HepG2 (cell line): ENCODE data around the gene OPRL1. TPM values are rescaled to one million over a fixed set of nuclear protein-coding genes. Genes with fewer than 3 reads are reported as not detected.

Experiments used
- FOSL1 ChIP-seq: sonication (generic); formaldehyde crosslinking; IDR thresholded peaks from 2 replicates; pipeline ENCODE4 v1.9.0; 2021; ENCODE audit warnings: missing genetic modification reagents, borderline replicate concordance
- GATA4 ChIP-seq: sonication (generic); IDR thresholded peaks from 2 replicates; pipeline ENCODE4 v1.6.1; 2016; ENCODE audit warnings: antibody characterized with exemption, low read depth, borderline replicate concordance
- KDM5B ChIP-seq: sonication (generic); formaldehyde crosslinking; IDR thresholded peaks from 2 replicates; pipeline ENCODE4 v1.4.0; 2020; ENCODE audit warnings: missing genetic modification reagents, mild to moderate bottlenecking, borderline replicate concordance
- MED8 ChIP-seq: sonication (generic); formaldehyde crosslinking; IDR thresholded peaks from 2 replicates; pipeline ENCODE4 v1.8.1; 2023; ENCODE audit warnings: mild to moderate bottlenecking, missing genetic modification reagents; ENCODE audit not compliant: insufficient replicate concordance
- POLR2AphosphoS5 ChIP-seq: IDR thresholded peaks from 2 replicates; pipeline ENCODE4 v1.6.1; 2012; ENCODE audit warnings: low read depth, low read length
- SNAPC2 ChIP-seq: sonication (generic); formaldehyde crosslinking; IDR thresholded peaks from 2 replicates; pipeline ENCODE4 v1.8.1; 2022; ENCODE audit warnings: mild to moderate bottlenecking, missing genetic modification reagents
- TBX2 ChIP-seq: sonication (generic); formaldehyde crosslinking; IDR thresholded peaks from 2 replicates; pipeline ENCODE4 v1.5.0; 2020; ENCODE audit warnings: missing genetic modification reagents, mild to moderate bottlenecking, borderline replicate concordance
- WIZ ChIP-seq: sonication (generic); formaldehyde crosslinking; IDR thresholded peaks from 2 replicates; pipeline ENCODE4 v1.5.1; 2020; ENCODE audit warnings: mild to moderate bottlenecking, missing genetic modification reagents
- ZBTB43 ChIP-seq: sonication (generic); formaldehyde crosslinking; conservative IDR thresholded peaks from 2 replicates; pipeline ENCODE4 v1.4.0; 2020; ENCODE audit warnings: missing genetic modification reagents
- ZNF18 ChIP-seq: sonication (generic); formaldehyde crosslinking; IDR thresholded peaks from 2 replicates; pipeline ENCODE4 v1.8.0; 2022; ENCODE audit warnings: mild to moderate bottlenecking, missing genetic modification reagents; ENCODE audit not compliant: insufficient replicate concordance
- ZNF20 ChIP-seq: sonication (generic); formaldehyde crosslinking; IDR thresholded peaks from 2 replicates; pipeline ENCODE4 v1.4.0; 2020; ENCODE audit warnings: mild to moderate bottlenecking, moderate library complexity, missing genetic modification reagents
- ZNF574 ChIP-seq: sonication (generic); formaldehyde crosslinking; IDR thresholded peaks from 2 replicates; pipeline ENCODE4 v1.4.0; 2020; ENCODE audit warnings: missing genetic modification reagents
- ZNF652 ChIP-seq: IDR thresholded peaks from 2 replicates; pipeline ENCODE4 v1.6.1; 2016; ENCODE audit warnings: low read depth, borderline replicate concordance
- ZNF7 ChIP-seq: IDR thresholded peaks from 2 replicates; pipeline ENCODE4 v1.6.1; 2016; ENCODE audit warnings: missing biosample characterization, missing genetic modification reagents
- ZNF879 ChIP-seq: sonication (generic); formaldehyde crosslinking; IDR thresholded peaks from 2 replicates; pipeline ENCODE4 v1.8.1; 2023; ENCODE audit warnings: missing genetic modification reagents
- polyA plus RNA-seq, 8 experiments: library from polyadenylated mRNA; depleted of rRNA in 3 of 8; stranded (reverse) in 7 of 8; unstranded in 1 of 8; fragments of >200 nt; fragmentation: Illumina TruSeq in 4 of 8; extraction: Trizol in 4 of 8; gene quantifications; 2 replicates each; pipeline versions ENCODE4 v1.2.1 to v1.2.3, GENCODE V29; 2011 to 2016; ENCODE audit warnings: low read depth in 4 of 8, missing spikeins in 1 of 8, mixed read lengths in 1 of 8; ENCODE audit not compliant: insufficient read depth in 1 of 8
- total RNA-seq, 5 experiments: library from RNA; depleted of rRNA; stranded (reverse); fragments of >200 nt; fragmentation: Illumina TruSeq; extraction: Trizol; gene quantifications; 2 replicates each; pipeline ENCODE4 v1.2.3, GENCODE V29; 2016; ENCODE audit warnings: low read depth in 1 of 5
- TF ChIP-seq, protein P1 (sequence below): sonication (generic); formaldehyde crosslinking; IDR thresholded peaks from 2 replicates; pipeline ENCODE4 v1.9.0; 2021; ENCODE audit warnings: missing genetic modification reagents, borderline replicate concordance

The OPRL1 gene
- total and polyA plus RNA-seq, 2 of the 13 experiments (the other 11 are each of a cell fraction or from before 2014, with no cell fraction given) = 0.35 to 0.71 TPM

DNA sequence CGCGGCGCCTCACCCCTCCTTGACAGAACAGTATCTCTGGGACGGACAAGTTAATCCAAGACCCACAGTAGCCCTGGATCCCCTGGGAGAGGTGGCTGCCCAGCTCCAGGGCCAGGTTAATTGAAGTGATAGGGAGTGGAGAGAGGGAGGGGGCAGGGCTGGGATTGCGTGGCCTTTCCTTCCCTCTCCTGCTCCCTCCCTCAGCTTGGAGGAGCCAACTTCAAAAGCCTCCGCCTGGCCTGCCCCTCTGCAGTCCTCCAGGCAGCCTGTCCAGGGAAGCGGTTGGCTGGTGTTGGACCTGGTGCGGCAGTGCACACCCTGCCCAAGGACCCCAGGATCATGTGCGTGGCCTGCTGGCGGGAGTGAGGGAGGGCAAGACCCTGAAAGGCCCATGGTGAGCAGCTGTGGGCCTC, 43.9 kb upstream of the OPRL1 start, which contains the start of gene C20orf204 (continued):
- TF ChIP-seq, protein P1, sequence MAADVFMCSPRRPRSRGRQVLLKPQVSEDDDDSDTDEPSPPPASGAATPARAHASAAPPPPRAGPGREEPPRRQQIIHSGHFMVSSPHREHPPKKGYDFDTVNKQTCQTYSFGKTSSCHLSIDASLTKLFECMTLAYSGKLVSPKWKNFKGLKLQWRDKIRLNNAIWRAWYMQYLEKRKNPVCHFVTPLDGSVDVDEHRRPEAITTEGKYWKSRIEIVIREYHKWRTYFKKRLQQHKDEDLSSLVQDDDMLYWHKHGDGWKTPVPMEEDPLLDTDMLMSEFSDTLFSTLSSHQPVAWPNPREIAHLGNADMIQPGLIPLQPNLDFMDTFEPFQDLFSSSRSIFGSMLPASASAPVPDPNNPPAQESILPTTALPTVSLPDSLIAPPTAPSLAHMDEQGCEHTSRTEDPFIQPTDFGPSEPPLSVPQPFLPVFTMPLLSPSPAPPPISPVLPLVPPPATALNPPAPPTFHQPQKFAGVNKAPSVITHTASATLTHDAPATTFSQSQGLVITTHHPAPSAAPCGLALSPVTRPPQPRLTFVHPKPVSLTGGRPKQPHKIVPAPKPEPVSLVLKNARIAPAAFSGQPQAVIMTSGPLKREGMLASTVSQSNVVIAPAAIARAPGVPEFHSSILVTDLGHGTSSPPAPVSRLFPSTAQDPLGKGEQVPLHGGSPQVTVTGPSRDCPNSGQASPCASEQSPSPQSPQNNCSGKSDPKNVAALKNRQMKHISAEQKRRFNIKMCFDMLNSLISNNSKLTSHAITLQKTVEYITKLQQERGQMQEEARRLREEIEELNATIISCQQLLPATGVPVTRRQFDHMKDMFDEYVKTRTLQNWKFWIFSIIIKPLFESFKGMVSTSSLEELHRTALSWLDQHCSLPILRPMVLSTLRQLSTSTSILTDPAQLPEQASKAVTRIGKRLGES (CRISPR knock-in tag) = no peak
- TF ChIP-seq GATA4 = peak; percentile 63; the same call in 1 of the 2 replicates
- 0 out of 2 replicates have a peak, but pooled peaks have one; percentile 8 for TF ChIP-seq ZNF7 (CRISPR knock-in tag)
- TF ChIP-seq ZNF20 (CRISPR knock-in tag) = no peak
- TF ChIP-seq MED8 = peak; percentile 60
- 0 out of 2 replicates have a peak, but pooled peaks have one; percentile 77 for TF ChIP-seq WIZ
- TF ChIP-seq ZNF879 (CRISPR knock-in tag) = peak; percentile 66; the same call in 1 of the 2 replicates
- peak; percentile 79; the same call in 1 of the 2 replicates for TF ChIP-seq KDM5B (CRISPR knock-in tag)
- no peak for TF ChIP-seq SNAPC2 (CRISPR knock-in tag)
- TF ChIP-seq ZNF652 (CRISPR knock-in tag) = peak; percentile 48; the same call in 1 of the 2 replicates
- peak; percentile 85 for TF ChIP-seq ZNF574 (CRISPR knock-in tag)
- peak; percentile 86 for TF ChIP-seq TBX2
- peak; percentile 93 for TF ChIP-seq POLR2AphosphoS5
- peak; percentile 84 for TF ChIP-seq ZNF18 (CRISPR knock-in tag)
- TF ChIP-seq ZBTB43 (CRISPR knock-in tag) = 0 out of 2 replicates have a peak, but pooled peaks have one; percentile 22
- no peak for TF ChIP-seq FOSL1 (CRISPR knock-in tag)
